Stomach (tissue), 9 donors: ENCODE results near the gene NECAB3. TPM values are rescaled to one million over a fixed set of nuclear protein-coding genes. Genes with fewer than 3 reads are reported as not detected.

Source experiments
- DNase-seq, 2 donors: peaks; one replicate each; pipeline versions ENCODE4 v3.0.0 to v3.0.0-alpha.2; 2013 to 2019
- H3K27ac ChIP-seq, 5 donors: fragments of 200-600 bp in 4 of 5; sonication (generic) in 4 of 5; one replicate each; pipeline ENCODE4 v1.5.1; 2013 to 2019; ENCODE audit warnings: mild to moderate bottlenecking in 1 of 5, moderate library complexity in 1 of 5
- H3K27me3 ChIP-seq, 3 donors: fragments of 200-600 bp; sonication (generic); one replicate each; pipeline ENCODE4 v1.5.1; 2017 to 2019; ENCODE audit warnings: mixed run types in 1 of 3
- H3K36me3 ChIP-seq, 4 donors: fragments of 200-600 bp; sonication (generic); 1 replicate in 3 of 4; 2 replicates in 1 of 4; pipeline ENCODE4 v1.5.1; 2016 to 2019
- H3K4me1 ChIP-seq, 4 donors: fragments of 200-600 bp; sonication (generic); one replicate each; pipeline ENCODE4 v1.5.1; 2016 to 2019
- H3K4me3 ChIP-seq, 4 donors: fragments of 200-600 bp; sonication (generic) in 3 of 4; one replicate each; pipeline ENCODE4 v1.5.1; 2016 to 2019; ENCODE audit warnings: mild to moderate bottlenecking in 1 of 4
- H3K9me3 ChIP-seq, 4 donors: fragments of 200-600 bp; sonication (generic); one replicate each; pipeline ENCODE4 v1.5.1; 2016 to 2019
- EP300 ChIP-seq: sonication (generic); formaldehyde crosslinking; IDR thresholded peaks from one replicate; pipeline ENCODE4 v1.6.1; 2017; ENCODE audit warnings: antibody characterized with exemption
- POLR2A ChIP-seq, 4 donors: fragments of 450-650 bp; IDR thresholded peaks; one replicate each; pipeline ENCODE4 v1.6.1; 2016; ENCODE audit warnings: antibody characterized with exemption in 4 of 4, control low read depth in 2 of 4, mild to moderate bottlenecking in 1 of 4, moderate library complexity in 1 of 4
- POLR2AphosphoS5 ChIP-seq, 3 donors: sonication (generic); formaldehyde crosslinking; IDR thresholded peaks; one replicate each; pipeline ENCODE4 v1.6.1; 2016; ENCODE audit warnings: antibody characterized with exemption in 3 of 3
- WGBS, 5 donors: extraction: QIAGEN DNeasy Blood & Tissue Kit in 3 of 5; methylation state at CpG; one replicate each; pipeline versions ENCODE4 v1.1.5 to v1.1.7; 2013 to 2018; 5-methylcytosine and 5-hydroxymethylcytosine counted together
- intact Hi-C: fragments of 100-400 bp; cut with DNase I; formaldehyde crosslinking; loops from one replicate; pipeline ENCODE4 v1.15.1; 2023; ENCODE audit warnings: low total_unique reads
- polyA plus RNA-seq, 3 donors: library from polyadenylated mRNA; stranded (reverse); fragments of 200-250 nt; gene quantifications; one replicate each; pipeline ENCODE4 v1.2.3, GENCODE V29; 2013
- total RNA-seq, 5 donors: library from RNA; depleted of rRNA; stranded (reverse); fragments of >200 nt; gene quantifications; one replicate each; pipeline versions ENCODE4 v1.1.0 to v1.2.3, GENCODE V29; 2014 to 2016
- TF ChIP-seq, protein P1 (sequence below), 7 experiments: fragments of 450-650 bp in 4 of 7; fragments of 200-600 bp in 3 of 7; sonication (generic) in 3 of 7; IDR thresholded peaks; one replicate each; pipeline ENCODE4 v1.5.1; 2016 to 2019; ENCODE audit warnings: antibody characterized with exemption in 7 of 7, control low read depth in 2 of 7, mild to moderate bottlenecking in 1 of 7
- donor health status: healthy with polysubstance abuse.
- donor health status: Bipolar disorder and iron deficiency.
- donor health status: healthy.

NECAB3 gene
- total and polyA plus RNA-seq, 8 donors, result 28.1 to 335 (median 68.9) TPM

DNA sequence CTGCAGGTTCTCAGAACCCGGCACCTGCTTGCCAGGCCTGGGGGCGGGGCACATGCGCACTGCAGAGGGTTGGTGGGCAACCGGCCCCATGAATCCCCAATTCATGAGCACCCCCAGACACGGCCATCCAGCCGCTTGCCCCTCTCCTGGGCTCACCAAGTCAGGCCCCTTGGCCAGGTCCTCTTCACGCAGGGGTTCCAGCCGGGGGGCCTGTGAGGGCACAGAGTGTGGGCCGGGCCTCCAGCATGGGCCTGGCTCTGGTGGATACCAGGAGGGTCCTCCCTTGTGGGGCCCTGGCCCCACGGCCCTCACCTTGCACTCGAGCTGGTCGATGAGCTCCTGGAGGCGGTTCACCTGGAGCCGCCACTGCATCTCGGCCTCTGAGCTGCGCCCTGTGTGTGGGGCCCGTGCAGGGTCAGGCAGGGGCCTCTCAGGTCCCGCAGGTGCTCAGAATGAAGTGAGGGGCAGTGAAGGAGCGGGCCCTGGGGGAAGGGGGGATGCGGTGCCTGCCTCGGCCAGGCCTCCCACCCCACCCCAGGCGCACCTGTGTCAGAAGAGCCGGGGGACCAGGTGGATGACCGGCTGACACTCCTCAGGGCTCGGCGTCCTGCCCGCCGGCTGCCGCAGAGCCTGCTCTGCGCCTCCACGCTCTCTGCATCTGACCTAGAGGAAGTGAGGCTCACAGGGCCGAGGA is 14.7 kb downstream of the NECAB3 start:
- no peak overlapping the region for H3K4me3 ChIP-seq
- H3K4me1 ChIP-seq, result peaks cover 16 to 33% (median 31%) of the 10 kb centered on the region in 4 donors
- TF ChIP-seq POLR2A (IDR thresholded peaks at IDR 0.05) (no peak), EP300 (no peak), POLR2AphosphoS5 (IDR thresholded peaks at IDR 0.05) (no peak)
- TF ChIP-seq, protein P1, sequence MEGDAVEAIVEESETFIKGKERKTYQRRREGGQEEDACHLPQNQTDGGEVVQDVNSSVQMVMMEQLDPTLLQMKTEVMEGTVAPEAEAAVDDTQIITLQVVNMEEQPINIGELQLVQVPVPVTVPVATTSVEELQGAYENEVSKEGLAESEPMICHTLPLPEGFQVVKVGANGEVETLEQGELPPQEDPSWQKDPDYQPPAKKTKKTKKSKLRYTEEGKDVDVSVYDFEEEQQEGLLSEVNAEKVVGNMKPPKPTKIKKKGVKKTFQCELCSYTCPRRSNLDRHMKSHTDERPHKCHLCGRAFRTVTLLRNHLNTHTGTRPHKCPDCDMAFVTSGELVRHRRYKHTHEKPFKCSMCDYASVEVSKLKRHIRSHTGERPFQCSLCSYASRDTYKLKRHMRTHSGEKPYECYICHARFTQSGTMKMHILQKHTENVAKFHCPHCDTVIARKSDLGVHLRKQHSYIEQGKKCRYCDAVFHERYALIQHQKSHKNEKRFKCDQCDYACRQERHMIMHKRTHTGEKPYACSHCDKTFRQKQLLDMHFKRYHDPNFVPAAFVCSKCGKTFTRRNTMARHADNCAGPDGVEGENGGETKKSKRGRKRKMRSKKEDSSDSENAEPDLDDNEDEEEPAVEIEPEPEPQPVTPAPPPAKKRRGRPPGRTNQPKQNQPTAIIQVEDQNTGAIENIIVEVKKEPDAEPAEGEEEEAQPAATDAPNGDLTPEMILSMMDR (IDR thresholded peaks at IDR 0.05), result no peak
- no peaks in the 10 kb centered on the region for H3K27me3 ChIP-seq
- H3K9me3 ChIP-seq, result no peaks in the 10 kb centered on the region
- intact Hi-C loops, result loop anchor here (5.0 kb wide), 1 partner anchor 207 kb away; no protein-coding TSS in a partner anchor
- H3K27ac ChIP-seq, result no peak overlapping the region
- H3K36me3 ChIP-seq, result peaks cover 27 to 48% (median 42%) of the 10 kb centered on the region in 4 donors
- peak in 1 of 2 donors; percentile 7 for DNase-seq
- 93 to 100% (median 94%) methylated on average over 3 to 32 of the region's 32 CpGs for WGBS, 5 donors

DNA sequence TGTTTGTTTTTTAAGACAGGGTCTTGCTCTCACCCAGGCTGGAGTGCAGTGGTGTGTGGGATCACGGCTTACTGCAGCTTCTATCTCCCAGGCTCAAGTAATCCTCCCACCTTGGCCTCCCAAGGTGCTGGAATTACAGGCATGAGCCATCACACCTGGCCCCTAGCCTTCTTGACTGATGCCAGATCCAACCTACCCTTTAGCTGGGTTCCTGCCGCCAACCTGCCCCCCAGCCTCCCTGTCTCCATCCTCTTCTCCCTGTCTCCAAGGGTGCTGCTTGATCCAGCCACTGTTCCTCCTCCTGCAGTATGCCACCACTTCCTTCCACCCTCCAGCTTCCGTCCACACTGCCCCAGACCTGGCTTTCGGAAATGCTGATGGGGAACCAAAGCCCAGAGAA is 15.3 kb downstream of the NECAB3 start:
- H3K27ac ChIP-seq, result no peak overlapping the region
- 93 to 100% (median 97%) methylated on average over 4 of the region's 4 CpGs for WGBS, 5 donors
- peaks cover 16 to 33% (median 31%) of the 10 kb centered on the region in 4 donors for H3K4me1 ChIP-seq
- intact Hi-C loops, result loop anchor here (5.0 kb wide), 1 partner anchor 207 kb away; no protein-coding TSS in a partner anchor
- no peak for DNase-seq
- H3K9me3 ChIP-seq, result no peaks in the 10 kb centered on the region
- H3K36me3 ChIP-seq, result peaks cover 27 to 48% (median 42%) of the 10 kb centered on the region in 4 donors
- TF ChIP-seq, protein P1 (IDR thresholded peaks at IDR 0.05), result no peak
- TF ChIP-seq POLR2A (IDR thresholded peaks at IDR 0.05), result no peak
- no peak for TF ChIP-seq EP300
- no peak for TF ChIP-seq POLR2AphosphoS5 (IDR thresholded peaks at IDR 0.05)
- H3K27me3 ChIP-seq, result no peaks in the 10 kb centered on the region
- no peak overlapping the region for H3K4me3 ChIP-seq

DNA sequence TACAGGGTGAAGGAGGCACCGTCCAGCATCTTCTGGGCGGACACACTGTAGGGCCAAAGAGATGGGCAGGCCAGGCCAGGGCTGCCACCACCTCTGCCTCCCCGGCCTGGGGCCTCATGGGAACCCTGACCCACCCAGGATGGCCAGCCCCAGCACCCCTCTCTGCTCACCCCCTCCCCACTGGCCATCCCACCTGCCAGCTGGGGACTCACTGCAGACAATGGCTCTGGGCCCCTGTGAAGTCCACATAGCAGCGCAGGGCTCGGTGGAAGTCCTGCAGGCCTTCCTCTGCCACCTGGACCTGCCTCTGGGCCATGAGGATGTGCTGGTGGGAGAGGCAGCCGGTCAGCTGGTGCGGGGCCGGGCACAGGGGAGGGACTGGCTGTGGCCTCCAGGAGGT is 15.7 kb downstream of the NECAB3 start:
- WGBS, 5 donors, result 91 to 98% (median 96%) methylated on average over 4 to 8 of the region's 8 CpGs
- peak in 1 of 2 donors; percentile 8 for DNase-seq
- H3K4me1 ChIP-seq, result peaks cover 19 to 35% (median 32%) of the 10 kb centered on the region in 4 donors
- no peaks in the 10 kb centered on the region for H3K9me3 ChIP-seq
- intact Hi-C loops, result loop anchor here (5.0 kb wide), 1 partner anchor 206 kb away; no protein-coding TSS in a partner anchor
- H3K4me3 ChIP-seq, result no peak overlapping the region
- TF ChIP-seq POLR2A (IDR thresholded peaks at IDR 0.05) (no peak), EP300 (no peak), POLR2AphosphoS5 (IDR thresholded peaks at IDR 0.05) (no peak)
- TF ChIP-seq, protein P1 (IDR thresholded peaks at IDR 0.05), result no peak
- H3K36me3 ChIP-seq, result peaks cover 27 to 48% (median 42%) of the 10 kb centered on the region in 4 donors
- no peak overlapping the region for H3K27ac ChIP-seq
- H3K27me3 ChIP-seq, result no peaks in the 10 kb centered on the region

DNA sequence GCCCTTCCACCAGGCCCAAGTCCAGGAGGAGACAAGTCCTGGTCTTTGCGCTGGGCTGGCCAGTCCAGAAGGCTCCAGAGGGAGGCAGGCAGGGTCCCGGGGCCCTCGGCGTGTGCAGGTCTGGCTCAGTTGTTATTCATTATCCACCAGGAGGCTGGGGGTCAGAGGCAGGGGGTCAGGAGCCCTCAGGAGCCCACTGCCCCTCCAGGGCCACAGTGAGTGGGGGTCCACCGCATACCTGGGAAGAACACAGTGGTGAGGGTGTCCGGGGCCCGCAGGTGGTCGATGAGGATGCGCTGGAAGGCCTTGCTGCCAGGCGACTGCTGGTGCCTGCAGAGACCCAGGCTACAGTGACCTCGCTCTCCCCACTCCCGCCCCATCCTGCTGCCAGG is 16.5 kb downstream of the NECAB3 start:
- peaks cover 27 to 36% (median 33%) of the 10 kb centered on the region in 4 donors for H3K4me1 ChIP-seq
- intact Hi-C loops, result loop anchor here (5.0 kb wide), 1 partner anchor 205 kb away; no protein-coding TSS in a partner anchor

More for the DNA sequence above, 16.5 kb downstream of the NECAB3 start:
- H3K27ac ChIP-seq, result no peak overlapping the region
- no peak overlapping the region for H3K4me3 ChIP-seq
- H3K36me3 ChIP-seq, result peaks cover 27 to 48% (median 42%) of the 10 kb centered on the region in 4 donors
- WGBS, 5 donors, result 91 to 99% (median 96%) methylated on average over 6 to 12 of the region's 12 CpGs
- no peaks in the 10 kb centered on the region for H3K27me3 ChIP-seq
- DNase-seq, result peak in 1 of 2 donors; percentile 5
- no peaks in the 10 kb centered on the region for H3K9me3 ChIP-seq
- TF ChIP-seq, protein P1 (IDR thresholded peaks at IDR 0.05), result no peak
- TF ChIP-seq EP300 (no peak), POLR2AphosphoS5 (IDR thresholded peaks at IDR 0.05) (no peak), POLR2A (IDR thresholded peaks at IDR 0.05) (no peak)
